ENCODE measurements around the gene RFPL4AL1.
"Not testable (repeated sequence)": the region's sequence is repeated elsewhere in the genome, so short reads cannot be mapped to it uniquely, and the experiment has no call there.

GRCh38 chr19:55769632-55770031 lies 714 bp downstream of the RFPL4AL1 start:
- TF ChIP-seq CTCF (IDR thresholded peaks at IDR 0.05; ENCODE audit: borderline replicate concordance, extremely low read depth, low read length, poor library complexity, severe bottlenecking); EZH2 (IDR thresholded peaks at IDR 0.05; ENCODE audit: borderline replicate concordance, low read depth, low read length, severe bottlenecking): not testable (repeated sequence)
